ENCODE data around the gene PTPN20. TPM values are rescaled to one million over a fixed set of nuclear protein-coding genes. Genes with fewer than 3 reads are reported as not detected.

PTPN20 gene
- polyA plus RNA-seq, 3 donors from 2014 or later, result 0.71 to 1.5 TPM; not detected in 1

- Mint-ChIP-seq H3K27ac (no peak overlapping the region), H3K9me3 (no peaks in the 10 kb centered on the region), H3K4me1 (no peaks in the 10 kb centered on the region), H3K36me3 (no peaks in the 10 kb centered on the region), H3K4me3 (no peak overlapping the region), H3K27me3 (ENCODE audit: low read depth in 3 of 3) (peaks cover 0 to 5% (median 0%) of the 10 kb centered on the region in 3 donors)
- no peak for DNase-seq
Observed at GRCh38 chr10:47038881-47039561, 127.8 kb downstream of the PTPN20 start.

- Mint-ChIP-seq H3K4me3 (no peak overlapping the region), H3K4me1 (no peaks in the 10 kb centered on the region), H3K9me3 (no peaks in the 10 kb centered on the region), H3K27me3 (ENCODE audit: low read depth in 3 of 3) (peaks cover 0 to 5% (median 0%) of the 10 kb centered on the region in 3 donors), H3K36me3 (no peaks in the 10 kb centered on the region), H3K27ac (no peak overlapping the region)
- no peak for DNase-seq
Observed at GRCh38 chr10:47039562-47039913, 128.3 kb downstream of the PTPN20 start.

- no peaks in the 10 kb centered on the region for H3K36me3 Mint-ChIP-seq
- peaks cover 0 to 3% (median 0%) of the 10 kb centered on the region in 3 donors for H3K27me3 Mint-ChIP-seq (ENCODE audit: low read depth in 3 of 3)
- no peak for DNase-seq
- H3K4me1 Mint-ChIP-seq, result no peaks in the 10 kb centered on the region
- no peaks in the 10 kb centered on the region for H3K9me3 Mint-ChIP-seq
- no peak overlapping the region for H3K4me3 Mint-ChIP-seq
- H3K27ac Mint-ChIP-seq, result no peak overlapping the region
Observed at GRCh38 chr10:47040041-47040491, 128.8 kb downstream of the PTPN20 start.

GRCh38 chr10:47040681-47041080 is 129.5 kb downstream of the PTPN20 start:
- no peak for DNase-seq
- H3K27me3 Mint-ChIP-seq (ENCODE audit: low read depth in 3 of 3), result peaks cover 0 to 2% (median 0%) of the 10 kb centered on the region in 3 donors
- H3K4me1 Mint-ChIP-seq, result no peaks in the 10 kb centered on the region
- no peak overlapping the region for H3K4me3 Mint-ChIP-seq
- no peaks in the 10 kb centered on the region for H3K9me3 Mint-ChIP-seq
- H3K27ac Mint-ChIP-seq, result no peak overlapping the region
- H3K36me3 Mint-ChIP-seq, result no peaks in the 10 kb centered on the region

- Mint-ChIP-seq H3K27ac (no peak overlapping the region), H3K36me3 (no peaks in the 10 kb centered on the region), H3K9me3 (no peaks in the 10 kb centered on the region), H3K4me1 (no peaks in the 10 kb centered on the region), H3K27me3 (ENCODE audit: low read depth in 3 of 3) (peaks cover 0 to 2% (median 0%) of the 10 kb centered on the region in 3 donors), H3K4me3 (no peak overlapping the region)
- DNase-seq, result no peak
Observed at GRCh38 chr10:47041396-47042198, 130.4 kb downstream of the PTPN20 start.

GRCh38 chr10:47042199-47042473 is 130.9 kb downstream of the PTPN20 start:
- Mint-ChIP-seq H3K4me1 (no peaks in the 10 kb centered on the region), H3K9me3 (no peaks in the 10 kb centered on the region), H3K27me3 (ENCODE audit: low read depth in 3 of 3) (peaks cover 0 to 2% (median 2%) of the 10 kb centered on the region in 3 donors), H3K4me3 (no peak overlapping the region), H3K27ac (no peak overlapping the region), H3K36me3 (no peaks in the 10 kb centered on the region)
- no peak for DNase-seq

GRCh38 chr10:47042780-47043750 is 131.8 kb downstream of the PTPN20 start:
- Mint-ChIP-seq H3K27me3 (ENCODE audit: low read depth in 3 of 3) (peaks cover 0 to 5% (median 4%) of the 10 kb centered on the region in 3 donors), H3K9me3 (no peaks in the 10 kb centered on the region), H3K27ac (no peak overlapping the region)

GRCh38 chr10:47043928-47044538 is 132.8 kb downstream of the PTPN20 start:
- Mint-ChIP-seq H3K9me3 (no peaks in the 10 kb centered on the region), H3K36me3 (no peaks in the 10 kb centered on the region), H3K4me1 (no peaks in the 10 kb centered on the region), H3K27me3 (ENCODE audit: low read depth in 3 of 3) (peaks cover 0 to 5% (median 4%) of the 10 kb centered on the region in 3 donors), H3K4me3 (no peak overlapping the region), H3K27ac (no peak overlapping the region)
- DNase-seq, result no peak

More at GRCh38 chr10:47042780-47043750, 131.8 kb downstream of the PTPN20 start:
- Mint-ChIP-seq H3K4me1 (no peaks in the 10 kb centered on the region), H3K36me3 (no peaks in the 10 kb centered on the region), H3K4me3 (no peak overlapping the region)
- DNase-seq, result no peak

GRCh38 chr10:47044741-47045140 is 133.5 kb downstream of the PTPN20 start:
- H3K27ac Mint-ChIP-seq, result no peak overlapping the region
- no peak overlapping the region for H3K4me3 Mint-ChIP-seq

GRCh38 chr10:47045331-47045861 is 134.2 kb downstream of the PTPN20 start:
- H3K9me3 Mint-ChIP-seq, result no peaks in the 10 kb centered on the region
- no peaks in the 10 kb centered on the region for H3K4me1 Mint-ChIP-seq
- H3K36me3 Mint-ChIP-seq, result no peaks in the 10 kb centered on the region
- DNase-seq, result no peak
- H3K4me3 Mint-ChIP-seq, result no peak overlapping the region
- H3K27ac Mint-ChIP-seq, result no peak overlapping the region
- peaks cover 1 to 4% (median 3%) of the 10 kb centered on the region in 3 donors for H3K27me3 Mint-ChIP-seq (ENCODE audit: low read depth in 3 of 3)

More at GRCh38 chr10:47044741-47045140, 133.5 kb downstream of the PTPN20 start:
- H3K36me3 Mint-ChIP-seq, result no peaks in the 10 kb centered on the region
- H3K4me1 Mint-ChIP-seq, result no peaks in the 10 kb centered on the region
- no peak for DNase-seq
- peaks cover 0 to 5% (median 4%) of the 10 kb centered on the region in 3 donors for H3K27me3 Mint-ChIP-seq (ENCODE audit: low read depth in 3 of 3)
- H3K9me3 Mint-ChIP-seq, result no peaks in the 10 kb centered on the region

GRCh38 chr10:47046321-47047126 is 135.3 kb downstream of the PTPN20 start:
- no peak overlapping the region for H3K4me3 Mint-ChIP-seq
- H3K9me3 Mint-ChIP-seq, result no peaks in the 10 kb centered on the region
- no peaks in the 10 kb centered on the region for H3K4me1 Mint-ChIP-seq
- H3K36me3 Mint-ChIP-seq, result no peaks in the 10 kb centered on the region
- no peak for DNase-seq
- H3K27ac Mint-ChIP-seq, result no peak overlapping the region
- peaks cover 1 to 4% (median 3%) of the 10 kb centered on the region in 3 donors for H3K27me3 Mint-ChIP-seq (ENCODE audit: low read depth in 3 of 3)

GRCh38 chr10:47047127-47047504 is 135.9 kb downstream of the PTPN20 start:
- H3K27me3 Mint-ChIP-seq (ENCODE audit: low read depth in 3 of 3), result peaks cover 1 to 4% (median 3%) of the 10 kb centered on the region in 3 donors
- H3K4me3 Mint-ChIP-seq, result no peak overlapping the region
- no peak for DNase-seq
- no peak overlapping the region for H3K27ac Mint-ChIP-seq
- no peaks in the 10 kb centered on the region for H3K4me1 Mint-ChIP-seq
- no peaks in the 10 kb centered on the region for H3K9me3 Mint-ChIP-seq
- no peaks in the 10 kb centered on the region for H3K36me3 Mint-ChIP-seq
